Panc1 (cell line): Measurements from ENCODE around the gene SLIT3. TPM values are rescaled to one million over a fixed set of nuclear protein-coding genes. Genes with fewer than 3 reads are reported as not detected.

ENCODE experiments used
- ATAC-seq: fragments of 200-7000 bp; cut with Tn5 transposase; 2 replicates; pipeline ENCODE4 v1.9.1; 2020; ENCODE audit warnings: mild to moderate bottlenecking, moderate library complexity
- BruUV-seq: library from RNA; stranded (reverse); fragments of 400-500 nt; replicated peaks from 2 replicates; lab custom pipeline; 2021; lab: Mats Ljungman, UMichigan
- CTCF ChIA-PET: fragments of 300-600 bp; sonication (Branson Sonifier 250); formaldehyde crosslinking; loops from one replicate; lab custom pipeline; 2022; ENCODE audit warnings: antibody characterized with exemption; lab: Charles Lee
- POLR2A ChIA-PET: fragments of 300-600 bp; sonication (Branson Sonifier 250); formaldehyde crosslinking; loops from one replicate; lab custom pipeline; 2022; ENCODE audit warnings: antibody characterized with exemption; lab: Charles Lee
- DNase-seq: peaks from one replicate; pipeline ENCODE4 v3.0.0-alpha.2; 2010; ENCODE audit warnings: low read depth, low spot score
- H3K27ac ChIP-seq: 2 replicates; pipeline ENCODE4 v1.5.1; 2011; ENCODE audit warnings: mild to moderate bottlenecking, low read length, inconsistent platforms
- H3K27me3 ChIP-seq: fragments of 200-500 bp; sonication (Bioruptor generic); 2 replicates; pipeline ENCODE4 v1.6.0; 2014; ENCODE audit warnings: low read length, inconsistent platforms; ENCODE audit not compliant: control insufficient read depth, insufficient read depth
- H3K36me3 ChIP-seq: fragments of 200-500 bp; sonication (Bioruptor generic); 2 replicates; pipeline ENCODE4 v1.5.1; 2014; ENCODE audit warnings: inconsistent platforms, mild to moderate bottlenecking, low read length, moderate library complexity; ENCODE audit not compliant: control insufficient read depth, insufficient read depth
- H3K4me1 ChIP-seq: 2 replicates; pipeline ENCODE4 v1.5.1; 2011; ENCODE audit warnings: inconsistent platforms, mild to moderate bottlenecking, low read length, moderate library complexity; ENCODE audit not compliant: control insufficient read depth, insufficient read depth
- H3K4me3 ChIP-seq, 2 experiments: 2 replicates each; pipeline ENCODE4 v1.5.1; 2011 to 2012; ENCODE audit warnings: low read depth in 2 of 2, low read length in 2 of 2, mild to moderate bottlenecking in 2 of 2, inconsistent platforms in 1 of 2, moderate library complexity in 1 of 2
- H3K9me3 ChIP-seq: fragments of 200-500 bp; sonication (Bioruptor generic); 2 replicates; pipeline ENCODE4 v1.5.1; 2014; ENCODE audit warnings: low read depth, mild to moderate bottlenecking, inconsistent platforms, low read length, moderate library complexity; ENCODE audit not compliant: control insufficient read depth, insufficient read depth
- POLR2AphosphoS5 ChIP-seq: IDR thresholded peaks from 2 replicates; pipeline ENCODE4 v1.6.1; 2012; ENCODE audit warnings: mild to moderate bottlenecking, low read depth, low read length, moderate library complexity
- REST ChIP-seq, 2 experiments: IDR thresholded peaks; 2 replicates each; pipeline ENCODE4 v1.6.1; 2011 to 2012; ENCODE audit warnings: low read depth in 2 of 2, control low read depth in 1 of 2, low read length in 1 of 2, mild to moderate bottlenecking in 1 of 2, moderate library complexity in 1 of 2; ENCODE audit not compliant: insufficient read depth in 1 of 2
- SIN3A ChIP-seq: IDR thresholded peaks from 2 replicates; pipeline ENCODE4 v1.6.1; 2012; ENCODE audit warnings: low read depth, mild to moderate bottlenecking, low read length, moderate library complexity, borderline replicate concordance; ENCODE audit not compliant: insufficient read depth
- TCF7L2 ChIP-seq: IDR thresholded peaks from 2 replicates; pipeline ENCODE4 v1.6.1; 2011; ENCODE audit warnings: mild to moderate bottlenecking, low read depth, low read length, inconsistent platforms
- in situ Hi-C: cut with HindIII; loops from 2 replicates; pipeline ENCODE4 v1.10.0; 2016; ENCODE audit warnings: low sequenced_read_pairs, low pct_unique_long_range_greater_than_20kb
- intact Hi-C: fragments of 100-400 bp; cut with micrococcal nuclease; formaldehyde crosslinking; loops from one replicate; pipeline ENCODE4 v1.10.0; 2022; ENCODE audit not compliant: unreplicated experiment
- total RNA-seq: library from RNA; stranded (reverse); gene quantifications from one replicate; pipeline ENCODE4 v1.2.1, GENCODE V29; 2021; ENCODE audit not compliant: unreplicated experiment
- TF ChIP-seq, protein P1 (sequence below): fragments of 450-650 bp; IDR thresholded peaks from 2 replicates; pipeline ENCODE4 v1.5.1; 2017; ENCODE audit warnings: mild to moderate bottlenecking

Gene SLIT3
- total RNA-seq, 1 experiment from 2014 or later: 26.4 TPM

GRCh38 chr5:169185626-169186025 is 115.3 kb downstream of the SLIT3 start:
- no peak overlapping the region for H3K4me3 ChIP-seq
- no peaks in the 10 kb centered on the region for H3K27me3 ChIP-seq
- H3K4me1 ChIP-seq: no peaks in the 10 kb centered on the region
- TF ChIP-seq SIN3A (no peak), REST (IDR thresholded peaks at IDR 0.05; ENCODE audit: insufficient read depth in 1 of 2, low read depth in 2 of 2, low read length in 1 of 2) (no peak), POLR2AphosphoS5 (no peak), TCF7L2 (no peak)
- TF ChIP-seq, protein P1, sequence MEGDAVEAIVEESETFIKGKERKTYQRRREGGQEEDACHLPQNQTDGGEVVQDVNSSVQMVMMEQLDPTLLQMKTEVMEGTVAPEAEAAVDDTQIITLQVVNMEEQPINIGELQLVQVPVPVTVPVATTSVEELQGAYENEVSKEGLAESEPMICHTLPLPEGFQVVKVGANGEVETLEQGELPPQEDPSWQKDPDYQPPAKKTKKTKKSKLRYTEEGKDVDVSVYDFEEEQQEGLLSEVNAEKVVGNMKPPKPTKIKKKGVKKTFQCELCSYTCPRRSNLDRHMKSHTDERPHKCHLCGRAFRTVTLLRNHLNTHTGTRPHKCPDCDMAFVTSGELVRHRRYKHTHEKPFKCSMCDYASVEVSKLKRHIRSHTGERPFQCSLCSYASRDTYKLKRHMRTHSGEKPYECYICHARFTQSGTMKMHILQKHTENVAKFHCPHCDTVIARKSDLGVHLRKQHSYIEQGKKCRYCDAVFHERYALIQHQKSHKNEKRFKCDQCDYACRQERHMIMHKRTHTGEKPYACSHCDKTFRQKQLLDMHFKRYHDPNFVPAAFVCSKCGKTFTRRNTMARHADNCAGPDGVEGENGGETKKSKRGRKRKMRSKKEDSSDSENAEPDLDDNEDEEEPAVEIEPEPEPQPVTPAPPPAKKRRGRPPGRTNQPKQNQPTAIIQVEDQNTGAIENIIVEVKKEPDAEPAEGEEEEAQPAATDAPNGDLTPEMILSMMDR: no peak
- CTCF ChIA-PET: no interaction called here
- POLR2A ChIA-PET: no interaction called here
- intact Hi-C loops: no loop called here
- no peaks in the 10 kb centered on the region for H3K9me3 ChIP-seq
- no peak for DNase-seq
- ATAC-seq: no peak
- H3K36me3 ChIP-seq: no peaks in the 10 kb centered on the region
- no peak overlapping the region for H3K27ac ChIP-seq
- BruUV-seq: no TSS peak
- in situ Hi-C loops: no loop called here

GRCh38 chr5:169183576-169183975 is 117.4 kb downstream of the SLIT3 start:
- CTCF ChIA-PET: no interaction called here
- in situ Hi-C loops: no loop called here

More at GRCh38 chr5:169183576-169183975, 117.4 kb downstream of the SLIT3 start:
- Histone ChIP-seq H3K27ac (no peak overlapping the region), H3K4me3 (no peak overlapping the region), H3K4me1 (no peaks in the 10 kb centered on the region; the same call in 1 of the 2 replicates), H3K9me3 (no peaks in the 10 kb centered on the region), H3K36me3 (no peaks in the 10 kb centered on the region), H3K27me3 (no peaks in the 10 kb centered on the region)
- POLR2A ChIA-PET: no interaction called here
- DNase-seq: no peak
- no TSS peak for BruUV-seq
- no peak for ATAC-seq
- intact Hi-C loops: no loop called here
- no peak for TF ChIP-seq POLR2AphosphoS5
- no peak for TF ChIP-seq TCF7L2
- TF ChIP-seq REST (IDR thresholded peaks at IDR 0.05; ENCODE audit: insufficient read depth in 1 of 2, low read depth in 2 of 2, low read length in 1 of 2): no peak
- no peak for TF ChIP-seq SIN3A
- TF ChIP-seq, protein P1: no peak
